Stimulated activated CD8-positive, alpha-beta memory T cell treated with anti-CD3 and anti-CD28 coated beads, Interleukin-4, amount 100 ng/mL, for 4 hours (primary cell): ENCODE data around the gene ATL3.
"Not testable (repeated sequence)": the region's sequence is repeated elsewhere in the genome, so short reads cannot be mapped to it uniquely, and the experiment has no call there.

Experiments used
- DNase-seq, 2 donors: peaks; one replicate each; pipeline ENCODE4 v3.0.0-alpha.2; 2020; ENCODE audit warnings: low read depth in 2 of 2, low spot score in 1 of 2

The ATL3 gene

GRCh38 chr11:63623513-63624140, 47.5 kb downstream of the ATL3 start:
- no peak for DNase-seq

GRCh38 chr11:63622323-63622722, 48.9 kb downstream of the ATL3 start:
- no peak for DNase-seq

GRCh38 chr11:63621071-63621470, 50.1 kb downstream of the ATL3 start:
- no peak for DNase-seq

GRCh38 chr11:63619967-63620366, 51.2 kb downstream of the ATL3 start:
- no peak for DNase-seq

- not testable (repeated sequence) for DNase-seq
Measured at GRCh38 chr11:63617686-63618085, 53.5 kb downstream of the ATL3 start.

- DNase-seq, result no peak
Measured at GRCh38 chr11:63616953-63617352, 54.2 kb downstream of the ATL3 start.

GRCh38 chr11:63614136-63614671, 57.0 kb downstream of the ATL3 start, which contains the start of gene PLAAT3:
PLAAT3 (minus strand) TSS chr11:63614433; CDS start chr11:63614014, 419 bp downstream.
- DNase-seq, result peak in 1 of 2 donors; percentile 4

GRCh38 chr11:63613517-63614135, 57.5 kb downstream of the ATL3 start:
- peak in 1 of 2 donors; percentile 7 for DNase-seq

GRCh38 chr11:63612181-63612580, 59.0 kb downstream of the ATL3 start:
- DNase-seq, result no peak

- no peak for DNase-seq
Measured at GRCh38 chr11:63611395-63611747, 59.8 kb downstream of the ATL3 start.

GRCh38 chr11:63610604-63611394, 60.4 kb downstream of the ATL3 start:
- no peak for DNase-seq

- no peak for DNase-seq
Measured at GRCh38 chr11:63609971-63610580, 61.1 kb downstream of the ATL3 start.

GRCh38 chr11:63609536-63609935, 61.6 kb downstream of the ATL3 start:
- DNase-seq, result no peak

- no peak for DNase-seq
Measured at GRCh38 chr11:63608353-63609345, 62.5 kb downstream of the ATL3 start.

GRCh38 chr11:63603180-63603518, 68.0 kb downstream of the ATL3 start:
- no peak for DNase-seq

- DNase-seq, result not testable (repeated sequence)
Measured at GRCh38 chr11:63602290-63603179, 68.6 kb downstream of the ATL3 start.

GRCh38 chr11:63599211-63600122, 71.7 kb downstream of the ATL3 start:
- DNase-seq, result no peak

GRCh38 chr11:63598556-63598955, 72.6 kb downstream of the ATL3 start:
- DNase-seq, result no peak
